Neural progenitor cell (in vitro differentiated cells): ENCODE measurements around the gene PDGFRB. TPM values are rescaled to one million over a fixed set of nuclear protein-coding genes. Genes with fewer than 3 reads are reported as not detected.

ENCODE experiments used
- DNase-seq: peaks from one replicate; pipeline ENCODE4 v3.0.0-alpha.2; 2016; ENCODE audit warnings: low spot score
- H2AFZ ChIP-seq: fragments of 200-600 bp; sonication (generic); replicated peaks from 2 replicates; pipeline ENCODE4 v1.6.1; 2016; ENCODE audit warnings: antibody characterized with exemption
- H3F3A ChIP-seq: fragments of 200-600 bp; sonication (generic); 2 replicates; pipeline ENCODE4 v1.6.1; 2016; ENCODE audit warnings: antibody characterized with exemption, low read depth
- H3K27ac ChIP-seq: fragments of 200-600 bp; sonication (generic); 2 replicates; pipeline ENCODE4 v1.5.1; 2016; ENCODE audit warnings: mild to moderate bottlenecking
- H3K27me3 ChIP-seq: fragments of 200-600 bp; sonication (generic); 2 replicates; pipeline ENCODE4 v1.6.1; 2016; ENCODE audit warnings: mild to moderate bottlenecking, moderate library complexity
- H3K36me3 ChIP-seq: fragments of 200-600 bp; sonication (generic); 2 replicates; pipeline ENCODE4 v1.5.1; 2016
- H3K4me1 ChIP-seq: fragments of 200-600 bp; sonication (generic); 2 replicates; pipeline ENCODE4 v1.6.1; 2016; ENCODE audit warnings: mixed run types
- H3K4me2 ChIP-seq: fragments of 200-600 bp; sonication (generic); 2 replicates; pipeline ENCODE4 v1.6.1; 2016
- H3K4me3 ChIP-seq: fragments of 200-600 bp; sonication (generic); 2 replicates; pipeline ENCODE4 v1.5.1; 2016
- H3K79me2 ChIP-seq: fragments of 200-600 bp; sonication (generic); 2 replicates; pipeline ENCODE4 v1.6.1; 2016; ENCODE audit warnings: low read depth
- H3K9ac ChIP-seq: fragments of 200-600 bp; sonication (generic); 2 replicates; pipeline ENCODE4 v1.6.1; 2016
- H3K9me3 ChIP-seq: fragments of 200-600 bp; sonication (generic); 2 replicates; pipeline ENCODE4 v1.5.1; 2016; ENCODE audit warnings: low read depth
- H4K20me1 ChIP-seq: fragments of 200-600 bp; sonication (generic); 2 replicates; pipeline ENCODE4 v1.6.1; 2016; ENCODE audit warnings: low read depth
- H3K27ac Mint-ChIP-seq: 3 replicates; pipeline ENCODE4 v1.8.0; 2021; ENCODE audit warnings: mixed read lengths
- H3K27me3 Mint-ChIP-seq: 2 replicates; pipeline ENCODE4 v1.8.0; 2022; ENCODE audit warnings: low read depth, mild to moderate bottlenecking, inconsistent platforms, moderate library complexity, mixed read lengths; ENCODE audit not compliant: insufficient read depth
- H3K36me3 Mint-ChIP-seq: 3 replicates; pipeline ENCODE4 v1.8.0; 2021; ENCODE audit warnings: mixed read lengths
- H3K4me1 Mint-ChIP-seq: 3 replicates; pipeline ENCODE4 v1.8.0; 2021; ENCODE audit warnings: mixed read lengths
- H3K4me3 Mint-ChIP-seq: 3 replicates; pipeline ENCODE4 v1.8.0; 2021; ENCODE audit warnings: mild to moderate bottlenecking, moderate library complexity, mixed read lengths
- H3K9me3 Mint-ChIP-seq: 3 replicates; pipeline ENCODE4 v1.8.0; 2020; ENCODE audit warnings: mixed read lengths
- EZH2 ChIP-seq: fragments of 200-600 bp; sonication (generic); IDR thresholded peaks from 2 replicates; pipeline ENCODE4 v1.6.1; 2017; ENCODE audit warnings: antibody characterized with exemption, mild to moderate bottlenecking, moderate library complexity
- EZH2phosphoT487 ChIP-seq: fragments of 200-600 bp; sonication (generic); IDR thresholded peaks from 2 replicates; pipeline ENCODE4 v1.6.1; 2017; ENCODE audit warnings: antibody characterized with exemption
- total RNA-seq: library from RNA; depleted of rRNA; stranded (reverse); fragments of >200 nt; gene quantifications from 2 replicates; pipeline ENCODE4 v1.2.3, GENCODE V29; 2015; ENCODE audit warnings: low replicate concordance
- TF ChIP-seq, protein P1 (sequence below): fragments of 200-600 bp; sonication (generic); IDR thresholded peaks from 2 replicates; pipeline ENCODE4 v1.5.1; 2017; ENCODE audit warnings: antibody characterized with exemption, mild to moderate bottlenecking

PDGFRB gene
- total RNA-seq, 1 donor from 2014 or later: 8.9 TPM

DNA sequence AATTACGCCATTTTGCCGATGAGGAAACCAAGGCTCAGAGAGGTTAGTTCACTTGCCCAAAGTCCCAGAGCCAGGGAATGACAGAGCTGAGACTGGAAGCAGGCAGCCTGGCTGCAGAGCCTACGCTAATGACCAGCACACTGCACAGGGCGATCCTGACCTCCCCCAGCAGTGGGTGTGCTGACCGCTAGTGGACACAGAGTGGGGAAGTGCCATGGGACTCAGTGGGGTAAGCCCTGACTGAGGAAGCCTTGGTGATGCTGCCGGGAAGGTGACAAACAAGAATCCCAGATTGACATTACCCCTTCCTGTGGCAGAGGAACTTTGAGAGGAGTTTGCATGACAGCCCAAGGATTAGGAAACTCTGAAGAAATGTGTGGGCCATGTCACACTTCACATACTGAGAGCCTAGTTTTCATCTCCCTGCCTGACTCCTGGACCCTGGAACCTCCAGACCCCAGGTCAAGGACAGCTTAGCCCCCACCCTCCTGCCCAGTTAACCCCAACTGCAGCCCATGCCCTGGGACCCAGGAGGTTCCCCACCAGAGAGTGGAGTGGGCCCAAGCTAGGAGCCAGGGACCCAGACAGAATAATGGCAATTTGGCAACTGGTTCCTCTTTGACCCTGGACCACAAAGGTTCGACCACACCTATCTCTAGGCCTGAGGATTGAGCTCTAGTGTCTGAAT is 49.6 kb downstream of the PDGFRB start:
- Mint-ChIP-seq H3K27me3 (peaks cover 4% of the 10 kb centered on the region), H3K4me3 (no peak overlapping the region), H3K4me1 (peaks cover 16% of the 10 kb centered on the region), H3K36me3 (no peaks in the 10 kb centered on the region), H3K27ac (no peak overlapping the region), H3K9me3 (no peaks in the 10 kb centered on the region)
- H3K4me3 ChIP-seq: no peak overlapping the region
- no peaks in the 10 kb centered on the region for H3F3A ChIP-seq
- H2AFZ ChIP-seq: no peak overlapping the region
- no peaks in the 10 kb centered on the region for H3K27me3 ChIP-seq
- no peak overlapping the region for H3K9ac ChIP-seq
- TF ChIP-seq, protein P1, sequence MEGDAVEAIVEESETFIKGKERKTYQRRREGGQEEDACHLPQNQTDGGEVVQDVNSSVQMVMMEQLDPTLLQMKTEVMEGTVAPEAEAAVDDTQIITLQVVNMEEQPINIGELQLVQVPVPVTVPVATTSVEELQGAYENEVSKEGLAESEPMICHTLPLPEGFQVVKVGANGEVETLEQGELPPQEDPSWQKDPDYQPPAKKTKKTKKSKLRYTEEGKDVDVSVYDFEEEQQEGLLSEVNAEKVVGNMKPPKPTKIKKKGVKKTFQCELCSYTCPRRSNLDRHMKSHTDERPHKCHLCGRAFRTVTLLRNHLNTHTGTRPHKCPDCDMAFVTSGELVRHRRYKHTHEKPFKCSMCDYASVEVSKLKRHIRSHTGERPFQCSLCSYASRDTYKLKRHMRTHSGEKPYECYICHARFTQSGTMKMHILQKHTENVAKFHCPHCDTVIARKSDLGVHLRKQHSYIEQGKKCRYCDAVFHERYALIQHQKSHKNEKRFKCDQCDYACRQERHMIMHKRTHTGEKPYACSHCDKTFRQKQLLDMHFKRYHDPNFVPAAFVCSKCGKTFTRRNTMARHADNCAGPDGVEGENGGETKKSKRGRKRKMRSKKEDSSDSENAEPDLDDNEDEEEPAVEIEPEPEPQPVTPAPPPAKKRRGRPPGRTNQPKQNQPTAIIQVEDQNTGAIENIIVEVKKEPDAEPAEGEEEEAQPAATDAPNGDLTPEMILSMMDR: no peak
- TF ChIP-seq EZH2phosphoT487 (no peak), EZH2 (no peak)
- H3K36me3 ChIP-seq: no peaks in the 10 kb centered on the region
- no peak overlapping the region for H3K27ac ChIP-seq
- H3K4me2 ChIP-seq: no peak overlapping the region
- H3K9me3 ChIP-seq: no peaks in the 10 kb centered on the region
- DNase-seq: no peak
- peaks cover 2% of the 10 kb centered on the region for H3K4me1 ChIP-seq
- H4K20me1 ChIP-seq: no peaks in the 10 kb centered on the region
- no peaks in the 10 kb centered on the region for H3K79me2 ChIP-seq

DNA sequence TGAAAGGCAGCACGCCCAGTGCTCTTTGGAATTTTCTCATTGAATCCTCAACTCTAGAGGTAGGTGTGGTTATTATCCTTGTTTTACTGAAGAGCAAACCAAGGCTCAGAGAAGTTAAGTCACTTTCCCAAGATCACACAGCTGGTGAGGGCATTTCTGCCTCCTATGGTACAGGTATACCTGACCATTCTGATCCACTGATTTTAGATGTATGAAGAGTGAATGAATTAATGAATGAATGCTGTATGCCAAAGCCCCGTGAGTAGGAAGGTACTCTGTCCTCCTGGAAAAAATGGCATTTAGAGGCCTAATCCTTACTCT is 51.1 kb downstream of the PDGFRB start:
- H4K20me1 ChIP-seq: no peaks in the 10 kb centered on the region
- no peak for DNase-seq
- no peak overlapping the region for H3K4me3 ChIP-seq
- Mint-ChIP-seq H3K9me3 (no peaks in the 10 kb centered on the region), H3K4me3 (no peak overlapping the region), H3K4me1 (peaks cover 12% of the 10 kb centered on the region), H3K36me3 (no peaks in the 10 kb centered on the region), H3K27me3 (peaks cover 7% of the 10 kb centered on the region), H3K27ac (no peak overlapping the region)
- no peaks in the 10 kb centered on the region for H3K79me2 ChIP-seq
- no peaks in the 10 kb centered on the region for H3K9me3 ChIP-seq
- no peaks in the 10 kb centered on the region for H3K27me3 ChIP-seq
- H3K4me1 ChIP-seq: no peaks in the 10 kb centered on the region
- no peak overlapping the region for H2AFZ ChIP-seq
- no peak overlapping the region for H3K4me2 ChIP-seq
- TF ChIP-seq, protein P1: no peak
- TF ChIP-seq EZH2phosphoT487: no peak
- no peak overlapping the region for H3K27ac ChIP-seq
- no peaks in the 10 kb centered on the region for H3K36me3 ChIP-seq
- H3F3A ChIP-seq: no peaks in the 10 kb centered on the region
- no peak overlapping the region for H3K9ac ChIP-seq

DNA sequence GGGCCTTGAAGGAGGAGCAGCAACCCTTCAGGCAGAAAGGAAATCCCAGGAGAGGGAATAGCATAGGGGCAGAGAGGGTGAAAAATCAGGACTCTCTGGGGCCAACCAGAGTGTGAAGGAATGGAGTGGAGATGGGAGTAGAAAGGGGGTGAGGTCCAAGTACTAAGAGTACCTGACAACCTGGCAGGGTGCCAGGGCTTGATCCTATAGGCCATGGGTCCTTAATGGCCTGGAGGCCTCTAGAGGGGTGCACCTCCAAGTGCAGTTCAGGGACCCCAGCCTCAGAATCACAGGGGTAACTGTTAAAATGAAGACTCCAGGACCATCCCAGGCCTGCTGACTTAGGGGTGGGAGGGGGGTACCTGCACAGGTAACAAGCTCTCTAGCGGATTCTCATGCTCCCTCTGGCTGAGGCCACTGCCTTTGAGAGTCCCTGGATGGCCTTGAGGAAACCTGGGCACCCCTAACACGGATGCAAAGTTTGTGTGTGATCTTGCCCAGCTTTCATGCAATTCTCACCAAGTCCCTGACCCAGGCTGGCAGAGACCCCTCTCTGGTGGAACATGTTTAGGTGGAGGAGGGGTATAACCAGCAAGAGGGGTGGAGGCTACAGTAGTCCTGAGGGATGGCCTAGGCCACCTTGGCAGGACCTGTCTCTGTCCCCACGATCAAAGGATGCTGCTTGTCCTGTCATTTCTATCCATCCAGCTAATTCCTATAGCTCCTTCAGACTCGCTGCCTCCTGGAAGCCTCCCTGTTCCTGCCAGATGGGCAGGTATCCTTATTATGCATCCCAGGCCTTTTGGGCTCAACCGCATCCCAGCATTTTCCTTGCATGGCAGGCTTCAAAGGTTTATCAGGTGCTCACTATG is 51.7 kb downstream of the PDGFRB start:
- Mint-ChIP-seq H3K27me3 (peaks cover 7% of the 10 kb centered on the region), H3K4me1 (peaks cover 12% of the 10 kb centered on the region), H3K36me3 (no peaks in the 10 kb centered on the region), H3K27ac (no peak overlapping the region), H3K4me3 (no peak overlapping the region), H3K9me3 (no peaks in the 10 kb centered on the region)
- Histone ChIP-seq H3K36me3 (no peaks in the 10 kb centered on the region), H2AFZ (no peak overlapping the region), H4K20me1 (no peaks in the 10 kb centered on the region), H3K79me2 (no peaks in the 10 kb centered on the region), H3K4me1 (no peaks in the 10 kb centered on the region), H3K4me2 (no peak overlapping the region), H3K4me3 (no peak overlapping the region), H3K9me3 (no peaks in the 10 kb centered on the region), H3F3A (no peaks in the 10 kb centered on the region), H3K9ac (no peak overlapping the region), H3K27me3 (no peaks in the 10 kb centered on the region), H3K27ac (no peak overlapping the region)
- TF ChIP-seq EZH2 (no peak), EZH2phosphoT487 (no peak)
- TF ChIP-seq, protein P1: no peak
- DNase-seq: no peak
